HepG2 (cell line): ENCODE measurements around the gene KAZN. TPM values are rescaled to one million over a fixed set of nuclear protein-coding genes. Genes with fewer than 3 reads are reported as not detected.

Experiments
- DBP ChIP-seq: sonication (generic); formaldehyde crosslinking; IDR thresholded peaks from 2 replicates; pipeline ENCODE4 v1.4.0; 2020; ENCODE audit warnings: missing genetic modification reagents; ENCODE audit errors: not compliant biosample characterization
- HMGXB4 ChIP-seq, 2 experiments: sonication (generic) in 1 of 2; formaldehyde crosslinking in 1 of 2; IDR thresholded peaks; 2 replicates each; pipeline versions ENCODE4 v1.4.0 to v1.6.1; 2018 to 2020; ENCODE audit warnings: missing genetic modification reagents in 2 of 2, borderline replicate concordance in 1 of 2, low read depth in 1 of 2, mild to moderate bottlenecking in 1 of 2, missing biosample characterization in 1 of 2
- IRF1 ChIP-seq: sonication (generic); formaldehyde crosslinking; IDR thresholded peaks from 2 replicates; pipeline ENCODE4 v1.4.0; 2020; ENCODE audit warnings: low read depth, mild to moderate bottlenecking, missing genetic modification reagents
- NKX3-1 ChIP-seq: sonication (generic); formaldehyde crosslinking; IDR thresholded peaks from 2 replicates; pipeline ENCODE4 v1.5.0; 2020; ENCODE audit warnings: missing genetic modification reagents
- RORA ChIP-seq: sonication (generic); formaldehyde crosslinking; IDR thresholded peaks from 2 replicates; pipeline ENCODE4 v1.5.0; 2020; ENCODE audit warnings: mild to moderate bottlenecking, missing genetic modification reagents, moderate library complexity
- RXRA ChIP-seq: sonication (generic); formaldehyde crosslinking; IDR thresholded peaks from 2 replicates; pipeline ENCODE4 v1.5.1; 2020; ENCODE audit warnings: missing genetic modification reagents
- SPEN ChIP-seq: sonication (generic); formaldehyde crosslinking; IDR thresholded peaks from 2 replicates; pipeline ENCODE4 v1.5.1; 2020; ENCODE audit warnings: low read depth, mild to moderate bottlenecking, missing genetic modification reagents
- TBL1XR1 ChIP-seq: fragments of 150-350 bp; IDR thresholded peaks from 2 replicates; pipeline ENCODE4 v1.6.1; 2014; ENCODE audit warnings: borderline replicate concordance, low read length; ENCODE audit not compliant: partially characterized antibody
- USF2 ChIP-seq, 2 experiments: sonication (generic) in 1 of 2; formaldehyde crosslinking in 1 of 2; IDR thresholded peaks; 2 replicates each; pipeline versions ENCODE4 v1.5.1 to v1.6.1; 2011 to 2020; ENCODE audit warnings: borderline replicate concordance in 1 of 2, low read depth in 1 of 2, low read length in 1 of 2, mild to moderate bottlenecking in 1 of 2, missing genetic modification reagents in 1 of 2, moderate library complexity in 1 of 2
- ZBTB42 ChIP-seq: sonication (generic); formaldehyde crosslinking; IDR thresholded peaks from 2 replicates; pipeline ENCODE4 v1.5.0; 2020; ENCODE audit warnings: mild to moderate bottlenecking, missing genetic modification reagents
- ZNF234 ChIP-seq: sonication (generic); formaldehyde crosslinking; conservative IDR thresholded peaks from 2 replicates; pipeline ENCODE4 v1.5.1; 2020; ENCODE audit warnings: mild to moderate bottlenecking, missing genetic modification reagents
- ZNF619 ChIP-seq: sonication (generic); formaldehyde crosslinking; IDR thresholded peaks from 2 replicates; pipeline ENCODE4 v1.4.0; 2020; ENCODE audit warnings: mild to moderate bottlenecking, missing genetic modification reagents
- ZNF703 ChIP-seq: sonication (generic); formaldehyde crosslinking; IDR thresholded peaks from 2 replicates; pipeline ENCODE4 v1.5.1; 2020; ENCODE audit warnings: missing genetic modification reagents, mild to moderate bottlenecking, moderate library complexity, borderline replicate concordance
- polyA plus RNA-seq, 8 experiments: library from polyadenylated mRNA; depleted of rRNA in 3 of 8; stranded (reverse) in 7 of 8; unstranded in 1 of 8; fragments of >200 nt; fragmentation: Illumina TruSeq in 4 of 8; extraction: Trizol in 4 of 8; gene quantifications; 2 replicates each; pipeline versions ENCODE4 v1.2.1 to v1.2.3, GENCODE V29; 2011 to 2016; ENCODE audit warnings: low read depth in 4 of 8, missing spikeins in 1 of 8, mixed read lengths in 1 of 8; ENCODE audit not compliant: insufficient read depth in 1 of 8
- total RNA-seq, 5 experiments: library from RNA; depleted of rRNA; stranded (reverse); fragments of >200 nt; fragmentation: Illumina TruSeq; extraction: Trizol; gene quantifications; 2 replicates each; pipeline ENCODE4 v1.2.3, GENCODE V29; 2016; ENCODE audit warnings: low read depth in 1 of 5

The KAZN gene
- total and polyA plus RNA-seq, 2 of the 13 experiments (the other 11 are each of a cell fraction or from before 2014, with no cell fraction given): 10.4 to 13.5 TPM

- TF ChIP-seq USF2 (IDR thresholded peaks at IDR 0.05; ENCODE audit: low read depth, low read length) (no peak), USF2 (CRISPR knock-in tag; IDR thresholded peaks at IDR 0.05; ENCODE audit: borderline replicate concordance) (no peak), RXRA (CRISPR knock-in tag) (peak; percentile 83; the same call in 1 of the 2 replicates), DBP (CRISPR knock-in tag) (no peak), ZNF234 (CRISPR knock-in tag) (no peak), HMGXB4 (CRISPR knock-in tag; IDR thresholded peaks at IDR 0.05; ENCODE audit: borderline replicate concordance in 1 of 2, low read depth in 1 of 2) (no peak), TBL1XR1 (no peak), SPEN (CRISPR knock-in tag) (peak; percentile 66; the same call in 1 of the 2 replicates), ZBTB42 (CRISPR knock-in tag) (peak; percentile 88), ZNF703 (CRISPR knock-in tag) (no peak), ZNF619 (CRISPR knock-in tag) (no peak), NKX3-1 (CRISPR knock-in tag) (no peak), IRF1 (CRISPR knock-in tag) (no peak), RORA (no peak)
Observed at GRCh38 chr1:15151377-15151806, 552.9 kb downstream of the KAZN start (continued).
